Vagina (tissue), 2 donors: Measurements from ENCODE around the gene RELCH. TPM values are rescaled to one million over a fixed set of nuclear protein-coding genes. Genes with fewer than 3 reads are reported as not detected.

Source experiments
- DNase-seq, 2 donors: peaks; one replicate each; pipeline ENCODE4 v3.0.0-alpha.2; 2017; ENCODE audit errors: extremely low spot score in 2 of 2
- H3K27ac ChIP-seq: fragments of 200-600 bp; sonication (generic); one replicate; pipeline ENCODE4 v1.5.1; 2019
- H3K27me3 ChIP-seq: fragments of 200-600 bp; sonication (generic); one replicate; pipeline ENCODE4 v1.5.1; 2019
- H3K36me3 ChIP-seq, 2 donors: fragments of 200-600 bp; sonication (generic); one replicate each; pipeline ENCODE4 v1.5.1; 2017 to 2019
- H3K4me1 ChIP-seq: fragments of 200-600 bp; sonication (generic); one replicate; pipeline ENCODE4 v1.5.1; 2019
- H3K4me3 ChIP-seq, 2 donors: fragments of 200-600 bp; sonication (generic); 1 replicate in 1 of 2; 2 replicates in 1 of 2; pipeline ENCODE4 v1.5.1; 2016 to 2019
- H3K9me3 ChIP-seq: fragments of 200-600 bp; sonication (generic); one replicate; pipeline ENCODE4 v1.5.1; 2019
- POLR2A ChIP-seq, 2 donors: fragments of 450-650 bp; IDR thresholded peaks; one replicate each; pipeline ENCODE4 v1.6.1; 2017; ENCODE audit warnings: antibody characterized with exemption in 2 of 2, mild to moderate bottlenecking in 2 of 2, moderate library complexity in 2 of 2
- POLR2AphosphoS5 ChIP-seq, 2 donors: sonication (generic); formaldehyde crosslinking; IDR thresholded peaks; one replicate each; pipeline ENCODE4 v1.9.0; 2017; ENCODE audit warnings: antibody characterized with exemption in 2 of 2, mild to moderate bottlenecking in 2 of 2, low read depth in 1 of 2; ENCODE audit not compliant: insufficient read depth in 1 of 2
- intact Hi-C: fragments of 100-400 bp; cut with DNase I; formaldehyde crosslinking; loops from one replicate; pipeline ENCODE4 v1.15.1; 2023
- small RNA-seq: library from RNA; depleted of rRNA; stranded (forward); fragments of <200 nt; gene quantifications from one replicate; pipeline ENCODE3, GENCODE V24; 2016
- total RNA-seq: library from RNA; depleted of rRNA; stranded (reverse); fragments of >200 nt; gene quantifications from one replicate; pipeline ENCODE4 v1.2.3, GENCODE V29; 2016
- TF ChIP-seq, protein P1 (sequence below), 3 experiments: fragments of 450-650 bp in 2 of 3; fragments of 200-600 bp in 1 of 3; sonication (generic) in 1 of 3; IDR thresholded peaks; one replicate each; pipeline ENCODE4 v1.5.1; 2017 to 2019; ENCODE audit warnings: antibody characterized with exemption in 3 of 3, mild to moderate bottlenecking in 2 of 3, moderate library complexity in 2 of 3

Gene RELCH
- total RNA-seq, 1 donor from 2014 or later = 59.9 TPM

DNA sequence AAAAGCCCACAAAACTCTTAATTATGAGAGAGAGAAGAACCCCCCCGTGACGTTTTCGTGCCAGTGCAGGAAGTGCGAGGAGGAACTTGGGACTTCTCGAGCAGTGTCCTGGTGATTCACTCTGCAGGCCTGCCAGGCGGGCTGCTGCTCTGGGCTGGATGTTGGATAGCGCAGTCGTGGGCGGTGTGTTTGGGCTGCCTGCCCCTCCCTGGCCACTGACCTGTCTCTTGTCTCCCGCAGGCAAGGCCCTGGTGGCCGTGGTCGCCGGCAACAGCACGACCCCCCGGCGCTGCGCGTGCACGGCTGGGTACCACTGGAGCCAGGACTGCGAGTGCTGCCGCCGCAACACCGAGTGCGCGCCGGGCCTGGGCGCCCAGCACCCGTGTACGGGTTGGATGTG, 167.1 kb downstream of the RELCH start:
- TF ChIP-seq POLR2AphosphoS5 (IDR thresholded peaks at IDR 0.05; ENCODE audit: insufficient read depth in 1 of 2, low read depth in 1 of 2) (no peak), POLR2A (IDR thresholded peaks at IDR 0.05) (no peak)
- TF ChIP-seq, protein P1, sequence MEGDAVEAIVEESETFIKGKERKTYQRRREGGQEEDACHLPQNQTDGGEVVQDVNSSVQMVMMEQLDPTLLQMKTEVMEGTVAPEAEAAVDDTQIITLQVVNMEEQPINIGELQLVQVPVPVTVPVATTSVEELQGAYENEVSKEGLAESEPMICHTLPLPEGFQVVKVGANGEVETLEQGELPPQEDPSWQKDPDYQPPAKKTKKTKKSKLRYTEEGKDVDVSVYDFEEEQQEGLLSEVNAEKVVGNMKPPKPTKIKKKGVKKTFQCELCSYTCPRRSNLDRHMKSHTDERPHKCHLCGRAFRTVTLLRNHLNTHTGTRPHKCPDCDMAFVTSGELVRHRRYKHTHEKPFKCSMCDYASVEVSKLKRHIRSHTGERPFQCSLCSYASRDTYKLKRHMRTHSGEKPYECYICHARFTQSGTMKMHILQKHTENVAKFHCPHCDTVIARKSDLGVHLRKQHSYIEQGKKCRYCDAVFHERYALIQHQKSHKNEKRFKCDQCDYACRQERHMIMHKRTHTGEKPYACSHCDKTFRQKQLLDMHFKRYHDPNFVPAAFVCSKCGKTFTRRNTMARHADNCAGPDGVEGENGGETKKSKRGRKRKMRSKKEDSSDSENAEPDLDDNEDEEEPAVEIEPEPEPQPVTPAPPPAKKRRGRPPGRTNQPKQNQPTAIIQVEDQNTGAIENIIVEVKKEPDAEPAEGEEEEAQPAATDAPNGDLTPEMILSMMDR (IDR thresholded peaks at IDR 0.05) = no peak
- intact Hi-C loops = no loop called here
- H3K4me1 ChIP-seq = no peaks in the 10 kb centered on the region
- no peaks in the 10 kb centered on the region for H3K36me3 ChIP-seq
- no peaks in the 10 kb centered on the region for H3K27me3 ChIP-seq
- no peak overlapping the region for H3K27ac ChIP-seq
- no peak for DNase-seq
- H3K9me3 ChIP-seq = no peaks in the 10 kb centered on the region
- H3K4me3 ChIP-seq = no peak overlapping the region

DNA sequence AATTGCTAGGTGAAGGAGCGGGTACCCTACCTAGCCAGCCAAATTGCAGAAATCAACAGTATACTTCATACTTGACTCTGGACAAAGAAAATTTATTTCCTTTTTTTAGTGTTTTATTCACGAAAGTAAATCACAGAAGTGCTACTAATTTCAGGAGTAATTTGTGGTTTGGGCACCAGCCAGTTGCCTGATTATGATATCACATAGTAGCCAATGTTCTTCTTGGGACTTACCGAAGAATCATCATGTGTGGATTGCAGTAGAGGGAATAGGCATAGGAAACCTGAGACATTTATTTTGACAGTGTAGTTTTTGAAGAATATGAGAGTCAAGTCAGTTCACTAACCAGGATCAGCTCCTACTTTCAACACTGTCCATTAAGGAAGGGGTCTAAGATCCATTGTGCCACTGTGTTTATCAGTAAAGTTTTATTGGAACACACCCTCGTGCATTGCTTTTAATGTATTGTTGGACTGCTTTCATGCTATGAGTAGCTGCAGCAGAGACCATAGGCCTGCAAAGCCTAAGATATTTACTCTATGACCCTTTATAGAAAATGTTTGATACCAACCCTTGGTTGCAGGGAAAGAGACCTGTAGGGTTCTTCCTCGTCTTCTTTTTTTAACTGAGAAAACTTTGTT, 170.1 kb downstream of the RELCH start:
- DNase-seq = no peak
- Histone ChIP-seq H3K9me3 (no peaks in the 10 kb centered on the region), H3K27me3 (no peaks in the 10 kb centered on the region), H3K4me3 (no peak overlapping the region), H3K27ac (no peak overlapping the region), H3K4me1 (no peaks in the 10 kb centered on the region), H3K36me3 (no peaks in the 10 kb centered on the region)
- intact Hi-C loops = no loop called here
- TF ChIP-seq, protein P1 (IDR thresholded peaks at IDR 0.05) = no peak
- TF ChIP-seq POLR2AphosphoS5 (IDR thresholded peaks at IDR 0.05; ENCODE audit: insufficient read depth in 1 of 2, low read depth in 1 of 2) (no peak), POLR2A (IDR thresholded peaks at IDR 0.05) (no peak)

Small RNA genes within 50 kb of the gene (small RNA-seq; reads per million reads assigned to genes)
- not detected for gene RF00019

Other genes with a start within 250 kb of the RELCH start
- 34.4 TPM for gene PIGN, start 199 bp upstream of the RELCH start, total RNA-seq
- 3.9 TPM for gene TNFRSF11A, start 138.1 kb downstream of the RELCH start, total RNA-seq